Measurements from ENCODE around the gene SH3PXD2A.

SH3PXD2A gene

DNA sequence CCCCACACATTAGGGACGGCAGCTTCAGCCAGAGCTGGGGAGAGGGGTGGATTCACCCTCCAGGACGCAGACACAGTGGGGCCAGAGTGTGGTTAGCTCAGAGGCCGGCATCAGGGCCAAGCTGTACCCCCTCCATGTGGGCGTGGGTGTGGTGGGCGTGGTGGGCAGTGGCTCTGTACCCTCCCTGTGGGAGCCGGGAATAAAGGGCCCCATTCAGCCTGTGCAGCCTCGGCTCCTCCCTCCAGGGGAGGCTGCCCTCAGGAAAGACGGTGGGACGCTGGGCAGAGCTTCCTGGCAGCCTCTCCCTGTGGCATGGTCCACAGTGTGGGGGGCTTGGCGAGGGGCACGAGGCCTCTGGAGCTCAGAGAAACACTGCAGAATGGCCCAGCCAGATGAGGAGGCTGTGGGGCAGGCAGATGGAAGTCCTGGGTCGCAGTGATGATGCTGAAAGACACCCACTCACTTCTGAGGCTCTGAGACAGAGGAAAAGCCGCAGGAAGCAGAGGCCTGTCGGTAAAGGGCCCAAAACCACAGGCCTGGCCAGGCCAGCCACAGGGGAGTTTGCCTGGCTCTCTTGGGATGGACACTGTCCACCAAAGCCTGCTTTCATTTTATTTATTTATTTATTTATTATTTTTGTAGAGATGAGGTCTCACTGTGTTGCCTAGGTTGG lies 108.0 kb downstream of the SH3PXD2A start:
- TF ChIP-seq, protein P1, sequence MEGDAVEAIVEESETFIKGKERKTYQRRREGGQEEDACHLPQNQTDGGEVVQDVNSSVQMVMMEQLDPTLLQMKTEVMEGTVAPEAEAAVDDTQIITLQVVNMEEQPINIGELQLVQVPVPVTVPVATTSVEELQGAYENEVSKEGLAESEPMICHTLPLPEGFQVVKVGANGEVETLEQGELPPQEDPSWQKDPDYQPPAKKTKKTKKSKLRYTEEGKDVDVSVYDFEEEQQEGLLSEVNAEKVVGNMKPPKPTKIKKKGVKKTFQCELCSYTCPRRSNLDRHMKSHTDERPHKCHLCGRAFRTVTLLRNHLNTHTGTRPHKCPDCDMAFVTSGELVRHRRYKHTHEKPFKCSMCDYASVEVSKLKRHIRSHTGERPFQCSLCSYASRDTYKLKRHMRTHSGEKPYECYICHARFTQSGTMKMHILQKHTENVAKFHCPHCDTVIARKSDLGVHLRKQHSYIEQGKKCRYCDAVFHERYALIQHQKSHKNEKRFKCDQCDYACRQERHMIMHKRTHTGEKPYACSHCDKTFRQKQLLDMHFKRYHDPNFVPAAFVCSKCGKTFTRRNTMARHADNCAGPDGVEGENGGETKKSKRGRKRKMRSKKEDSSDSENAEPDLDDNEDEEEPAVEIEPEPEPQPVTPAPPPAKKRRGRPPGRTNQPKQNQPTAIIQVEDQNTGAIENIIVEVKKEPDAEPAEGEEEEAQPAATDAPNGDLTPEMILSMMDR (IDR thresholded peaks at IDR 0.05; ENCODE audit: low read depth, low read length), result no peak
- no peak overlapping the region for H3K4me3 ChIP-seq (replicated peaks in 1 of 2; ENCODE audit: low read depth in 2 of 2, low read length in 2 of 2)
- no peak for DNase-seq (ENCODE audit: low read depth in 2 of 2)

DNA sequence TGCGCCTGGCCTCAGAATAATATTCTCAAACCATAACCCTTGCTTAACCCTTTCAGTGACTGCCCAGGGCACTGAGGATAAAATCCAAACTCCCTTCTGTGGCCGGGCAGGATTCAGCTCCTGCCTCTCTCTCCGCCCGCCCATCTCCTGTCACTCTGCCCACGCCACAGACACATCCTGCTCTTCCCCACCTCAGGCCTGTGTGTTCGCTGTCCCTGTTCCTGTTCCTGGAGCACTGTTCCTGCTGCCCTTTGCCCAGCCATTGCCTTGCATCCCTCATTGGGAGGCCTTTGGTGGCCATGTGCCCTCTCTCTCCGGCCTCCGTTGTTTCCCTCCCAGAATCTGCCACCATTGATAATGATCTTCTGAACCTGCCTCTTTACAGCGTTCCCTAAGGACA lies 108.8 kb downstream of the SH3PXD2A start:
- no peak overlapping the region for H3K4me3 ChIP-seq (replicated peaks in 1 of 2; ENCODE audit: low read depth in 2 of 2, low read length in 2 of 2)
- TF ChIP-seq, protein P1 (IDR thresholded peaks at IDR 0.05; ENCODE audit: low read depth, low read length), result no peak
- no peak for DNase-seq (ENCODE audit: low read depth in 2 of 2)

DNA sequence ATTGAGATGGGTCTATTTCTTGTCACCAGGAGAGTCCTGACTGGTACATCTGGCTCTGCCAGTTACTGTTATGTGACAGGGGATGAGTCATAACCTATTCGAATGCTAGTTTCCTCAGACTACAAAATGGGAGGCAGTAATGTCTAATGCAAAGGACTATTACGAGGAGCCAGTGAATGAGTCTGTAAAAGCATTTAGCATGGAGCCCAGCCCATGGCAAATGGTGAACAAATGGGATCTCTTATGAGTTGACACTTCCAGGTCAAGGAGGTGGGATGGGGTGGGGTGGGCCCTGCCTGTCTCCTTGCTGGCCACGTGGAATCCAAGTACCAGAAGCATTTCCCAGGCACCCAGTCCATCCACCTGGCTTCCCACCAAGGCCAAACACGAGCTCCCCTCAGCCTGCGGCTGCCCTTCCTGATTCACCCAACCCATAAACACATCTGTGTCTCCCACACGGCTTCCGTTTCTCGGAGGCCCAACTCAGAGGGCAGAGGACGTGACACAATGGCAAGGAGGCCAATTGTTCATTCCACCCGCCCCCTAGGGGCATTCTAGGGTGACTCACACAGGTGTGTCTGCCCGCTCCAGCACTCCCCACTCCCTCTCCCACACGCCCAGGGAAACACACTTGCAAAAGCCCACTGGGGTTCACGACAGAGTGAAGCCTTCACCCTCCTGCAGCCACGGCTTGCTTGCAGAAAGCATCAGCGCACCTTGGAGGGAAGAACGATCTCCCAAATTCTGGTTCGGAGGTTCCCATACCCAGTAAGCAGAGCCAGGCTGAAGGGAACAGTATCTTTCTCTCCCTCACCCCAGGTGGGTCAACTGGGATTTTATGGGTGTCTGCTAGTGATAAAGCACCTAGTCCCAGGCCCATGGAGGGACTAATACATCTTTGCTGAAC lies 109.8 kb downstream of the SH3PXD2A start:
- TF ChIP-seq, protein P1 (IDR thresholded peaks at IDR 0.05; ENCODE audit: low read depth, low read length), result no peak
- DNase-seq (ENCODE audit: low read depth in 2 of 2), result peak in 1 of 2 donors; percentile 64
- H3K4me3 ChIP-seq (replicated peaks in 1 of 2; ENCODE audit: low read depth in 2 of 2, low read length in 2 of 2), result no peak overlapping the region

DNA sequence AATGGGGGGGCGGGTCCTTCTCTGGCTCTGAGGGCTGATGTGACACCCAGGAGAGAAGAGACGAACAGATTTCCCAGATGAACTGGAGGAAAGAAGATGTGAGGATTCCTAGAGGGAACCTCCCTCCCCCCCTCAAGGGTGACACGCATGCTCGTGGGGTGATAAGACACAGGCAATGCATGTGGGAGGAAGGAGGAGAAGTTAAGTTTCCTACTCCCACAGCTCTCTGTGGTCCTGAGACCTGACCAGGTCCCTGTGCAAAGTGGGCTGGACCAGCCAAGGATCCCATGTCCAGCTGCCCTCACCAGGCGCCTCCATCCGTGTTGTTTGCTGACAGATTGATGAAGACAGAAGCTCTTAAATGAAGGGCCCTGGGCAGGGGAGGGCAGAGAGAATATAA lies 112.6 kb downstream of the SH3PXD2A start:
- DNase-seq (ENCODE audit: low read depth in 2 of 2), result no peak
- TF ChIP-seq, protein P1 (IDR thresholded peaks at IDR 0.05; ENCODE audit: low read depth, low read length), result no peak
- H3K4me3 ChIP-seq (replicated peaks in 1 of 2; ENCODE audit: low read depth in 2 of 2, low read length in 2 of 2), result no peak overlapping the region

DNA sequence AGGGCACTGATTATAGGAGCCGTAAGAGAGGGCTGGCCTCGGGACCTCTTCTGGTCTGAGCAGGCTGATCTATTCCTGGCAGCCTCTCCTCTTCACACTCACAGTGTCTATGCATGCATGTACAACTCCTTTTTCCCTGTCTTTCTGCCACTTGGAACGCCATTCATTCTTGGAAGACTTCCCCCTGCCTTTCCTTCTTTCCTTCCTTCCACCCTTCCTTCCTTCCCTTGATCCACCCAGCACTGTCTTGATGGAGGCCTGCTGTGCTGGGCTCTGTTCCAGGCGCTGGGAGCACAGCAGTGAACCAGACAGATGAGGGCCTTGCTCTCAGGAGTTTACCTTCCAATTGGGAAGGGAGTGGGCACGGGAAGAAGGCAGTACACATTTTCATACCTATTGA lies 114.8 kb downstream of the SH3PXD2A start:
- no peak for DNase-seq (ENCODE audit: low read depth in 2 of 2)

DNA sequence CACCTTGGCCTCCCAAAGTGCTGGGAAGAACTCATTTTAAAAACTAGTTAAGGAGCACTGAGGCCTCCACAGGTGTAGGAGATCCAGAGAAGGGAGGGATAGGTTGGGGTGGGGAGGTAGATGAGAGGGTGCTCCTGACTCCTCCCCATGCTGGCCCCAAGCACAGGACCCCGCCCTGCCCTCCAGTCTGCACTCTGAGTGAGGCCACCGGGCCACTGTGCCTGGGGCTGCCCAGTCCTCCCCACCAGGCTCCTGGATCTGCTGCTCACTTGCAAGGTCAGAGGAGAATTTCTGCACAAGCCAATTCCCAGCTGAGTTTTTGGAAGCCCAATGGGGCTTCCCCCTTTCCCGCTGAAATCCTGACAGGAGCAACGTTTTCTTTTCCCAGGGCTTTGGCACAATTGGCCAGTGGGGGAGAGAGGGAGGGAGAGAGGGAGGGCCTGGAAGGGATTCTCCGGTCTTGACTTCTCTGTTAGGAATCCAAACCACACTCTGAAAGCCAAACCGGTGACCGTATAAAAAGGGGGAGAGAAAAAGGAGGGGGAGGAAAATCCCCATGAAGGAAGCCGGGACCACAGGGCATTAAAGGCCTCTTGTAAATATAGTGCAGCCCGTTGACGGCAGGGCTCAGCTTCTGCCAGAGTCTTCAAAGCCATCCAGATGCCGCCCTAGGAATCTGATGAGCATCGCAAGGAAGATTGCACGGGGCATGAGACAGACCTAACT lies 116.2 kb downstream of the SH3PXD2A start:
- TF ChIP-seq, protein P1 (IDR thresholded peaks at IDR 0.05; ENCODE audit: low read depth, low read length), result no peak
- no peak overlapping the region for H3K4me3 ChIP-seq (replicated peaks in 1 of 2; ENCODE audit: low read depth in 2 of 2, low read length in 2 of 2)
- peak; percentile 88 to 91 for DNase-seq (ENCODE audit: low read depth in 2 of 2)

More for the DNA sequence above, 114.8 kb downstream of the SH3PXD2A start:
- TF ChIP-seq, protein P1 (IDR thresholded peaks at IDR 0.05; ENCODE audit: low read depth, low read length), result no peak
- H3K4me3 ChIP-seq (replicated peaks in 1 of 2; ENCODE audit: low read depth in 2 of 2, low read length in 2 of 2), result no peak overlapping the region

Data from cardiac fibroblast (primary cell).